Anterior cingulate cortex (tissue), 58 donors: ENCODE results near the gene CCDC87.
"Not testable (repeated sequence)": the region's sequence is repeated elsewhere in the genome, so short reads cannot be mapped to it uniquely, and the experiment has no call there.

Experiments used
- DNase-seq, 58 donors: peaks; one replicate each; lab custom pipeline; 2025; lab: John Stamatoyannopoulos, UW

CCDC87 gene

GRCh38 chr11:66592457-66593302, at the start of gene CCDC87, which contains the start of gene CCS:
CCDC87 (minus strand) TSS chr11:66593063; CDS start chr11:66593015, 48 bp downstream.
CCS (plus strand) TSS chr11:66593185; CDS start chr11:66593262, 77 bp downstream.
- DNase-seq, result peak; percentile 61 to 99 (median 92)

GRCh38 chr11:66641834-66642233, 49.0 kb upstream of the CCDC87 start:
- no peak for DNase-seq

GRCh38 chr11:66639814-66640340, 47.0 kb upstream of the CCDC87 start:
- DNase-seq, result not testable (repeated sequence)

GRCh38 chr11:66639066-66639813, 46.4 kb upstream of the CCDC87 start:
- DNase-seq, result peak in 14 of 58 donors; percentile 19 to 69 (median 49)

- DNase-seq, result peak; percentile 73 to 100 (median 98)
Observed at GRCh38 chr11:66638177-66639065, 45.6 kb upstream of the CCDC87 start, which contains the start of gene RBM4. RBM4 (plus strand) TSS chr11:66638703; CDS start chr11:66639712, 1,009 bp downstream.

- peak in 2 of 58 donors; percentile 40 to 52 for DNase-seq
Observed at GRCh38 chr11:66637557-66638176, 44.8 kb upstream of the CCDC87 start.

GRCh38 chr11:66636411-66636810, 43.5 kb upstream of the CCDC87 start:
- DNase-seq, result no peak

- DNase-seq, result no peak
Observed at GRCh38 chr11:66632952-66633351, 40.1 kb upstream of the CCDC87 start.

- DNase-seq, result no peak
Observed at GRCh38 chr11:66631883-66632282, 39.0 kb upstream of the CCDC87 start.

- DNase-seq, result no peak
Observed at GRCh38 chr11:66629356-66629755, 36.5 kb upstream of the CCDC87 start.

- DNase-seq, result no peak
Observed at GRCh38 chr11:66628061-66628603, 35.3 kb upstream of the CCDC87 start.

- DNase-seq, result peak in 2 of 58 donors; percentile 10 to 12
Observed at GRCh38 chr11:66626926-66627325, 34.1 kb upstream of the CCDC87 start.

GRCh38 chr11:66626382-66626781, 33.5 kb upstream of the CCDC87 start:
- DNase-seq, result no peak

- no peak for DNase-seq
Observed at GRCh38 chr11:66625752-66626149, 32.9 kb upstream of the CCDC87 start.

GRCh38 chr11:66625041-66625751, 32.3 kb upstream of the CCDC87 start:
- DNase-seq, result no peak

GRCh38 chr11:66624450-66624849, 31.6 kb upstream of the CCDC87 start:
- DNase-seq, result no peak

GRCh38 chr11:66619080-66619554, 26.3 kb upstream of the CCDC87 start:
- peak in 3 of 58 donors; percentile 9 to 32 (median 14) for DNase-seq

- DNase-seq, result peak in 16 of 58 donors; percentile 13 to 81 (median 68)
Observed at GRCh38 chr11:66617155-66617834, 24.4 kb upstream of the CCDC87 start.
